Neural cell (in vitro differentiated cells): ENCODE measurements around the gene GGTLC1. TPM values are rescaled to one million over a fixed set of nuclear protein-coding genes. Genes with fewer than 3 reads are reported as not detected.
"Not testable (repeated sequence)": the region's sequence is repeated elsewhere in the genome, so short reads cannot be mapped to it uniquely, and the experiment has no call there.

Experiments used
- H2AFZ ChIP-seq: fragments of 200-600, 300-800 bp; sonication (generic), shearing (Covaris generic); 2 replicates; pipeline ENCODE4 v1.6.0; 2014; ENCODE audit warnings: low read depth, mild to moderate bottlenecking, antibody characterized with exemption, low read length, moderate library complexity
- H3F3A ChIP-seq: fragments of 200-600 bp; shearing (Covaris generic); 2 replicates; pipeline ENCODE4 v1.6.1; 2016; ENCODE audit warnings: mild to moderate bottlenecking, moderate library complexity, mixed read lengths, antibody characterized with exemption, low read length; ENCODE audit not compliant: insufficient read depth, poor library complexity, severe bottlenecking
- H3K27ac ChIP-seq: fragments of 200-600, 300-800 bp; sonication (generic), shearing (Covaris generic); 2 replicates; pipeline ENCODE4 v1.5.1; 2014; ENCODE audit warnings: mild to moderate bottlenecking, low read length, moderate library complexity
- H3K27me3 ChIP-seq: fragments of 300-800, 200-600 bp; sonication (generic), shearing (Covaris generic); 2 replicates; pipeline ENCODE4 v1.6.0; 2014; ENCODE audit warnings: mild to moderate bottlenecking, low read depth, low read length, moderate library complexity; ENCODE audit not compliant: insufficient read depth
- H3K36me3 ChIP-seq: fragments of 300-800, 200-600 bp; sonication (generic), shearing (Covaris generic); 2 replicates; pipeline ENCODE4 v1.5.1; 2014; ENCODE audit warnings: mild to moderate bottlenecking, antibody characterized with exemption, low read length, moderate library complexity; ENCODE audit not compliant: insufficient read depth
- H3K4me2 ChIP-seq: fragments of 300-800, 200-600 bp; sonication (generic), shearing (Covaris generic); 2 replicates; pipeline ENCODE4 v1.6.0; 2014; ENCODE audit warnings: mild to moderate bottlenecking, low read length
- H3K4me3 ChIP-seq: fragments of 300-800, 200-600 bp; sonication (generic), shearing (Covaris generic); 2 replicates; pipeline ENCODE4 v1.5.1; 2014; ENCODE audit warnings: mild to moderate bottlenecking, low read length, moderate library complexity
- H3K79me2 ChIP-seq: fragments of 200-600 bp; shearing (Covaris generic); replicated peaks from 2 replicates; pipeline ENCODE4 v1.6.0; 2014; ENCODE audit warnings: mild to moderate bottlenecking, low read length, moderate library complexity; ENCODE audit not compliant: insufficient read depth
- H3K9ac ChIP-seq: fragments of 300-800, 200-600 bp; sonication (generic), shearing (Covaris generic); 2 replicates; pipeline ENCODE4 v1.6.1; 2016; ENCODE audit warnings: mild to moderate bottlenecking, low read length, mixed read lengths
- H3K9me2 ChIP-seq: fragments of 200-600 bp; shearing (Covaris generic); 2 replicates; pipeline ENCODE4 v1.6.1; 2016; ENCODE audit warnings: mild to moderate bottlenecking, low read length, mixed read lengths; ENCODE audit not compliant: insufficient read depth
- H3K9me3 ChIP-seq: fragments of 200-600, 300-800 bp; sonication (generic), shearing (Covaris generic); 2 replicates; pipeline ENCODE4 v1.6.1; 2016; ENCODE audit warnings: mild to moderate bottlenecking, mixed run types, low read length, moderate library complexity, mixed read lengths
- H4K20me1 ChIP-seq: fragments of 200-600 bp; shearing (Covaris generic); 2 replicates; pipeline ENCODE4 v1.6.1; 2016; ENCODE audit warnings: mild to moderate bottlenecking, mixed run types; ENCODE audit not compliant: insufficient read depth
- polyA plus RNA-seq: library from polyadenylated mRNA; depleted of rRNA; stranded (reverse); fragments of >200 nt; gene quantifications from 2 replicates; pipeline ENCODE4 v1.2.3, GENCODE V29; 2014

The GGTLC1 gene
- polyA plus RNA-seq, 1 donor from 2014 or later = not detected

DNA sequence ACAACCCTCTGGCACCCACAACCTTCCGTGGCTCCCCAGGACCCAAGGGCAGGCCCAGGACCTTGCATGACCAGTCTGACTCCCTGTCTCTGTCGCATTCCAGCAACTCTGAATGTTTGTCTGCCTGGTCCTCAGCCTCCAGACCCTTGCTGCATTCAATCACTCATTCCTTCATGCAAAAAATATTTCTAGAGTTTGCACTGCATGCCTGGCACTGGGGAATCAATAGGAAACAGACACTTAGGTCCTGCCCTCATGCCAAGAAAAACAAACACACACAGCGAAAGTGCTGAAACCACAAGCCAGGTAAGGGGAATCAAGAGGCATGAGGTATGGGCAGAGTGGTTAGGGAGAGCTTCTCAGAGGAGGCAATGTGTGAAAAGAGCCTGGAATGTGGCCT lies 1.9 kb downstream of the GGTLC1 start:
- H3K9me2 ChIP-seq, H3F3A ChIP-seq, H2AFZ ChIP-seq, H4K20me1 ChIP-seq, H3K4me2 ChIP-seq, H3K36me3 ChIP-seq, H3K27ac ChIP-seq, H3K79me2 ChIP-seq, H3K27me3 ChIP-seq, H3K9me3 ChIP-seq, H3K4me3 ChIP-seq, H3K9ac ChIP-seq: not testable (repeated sequence)

DNA sequence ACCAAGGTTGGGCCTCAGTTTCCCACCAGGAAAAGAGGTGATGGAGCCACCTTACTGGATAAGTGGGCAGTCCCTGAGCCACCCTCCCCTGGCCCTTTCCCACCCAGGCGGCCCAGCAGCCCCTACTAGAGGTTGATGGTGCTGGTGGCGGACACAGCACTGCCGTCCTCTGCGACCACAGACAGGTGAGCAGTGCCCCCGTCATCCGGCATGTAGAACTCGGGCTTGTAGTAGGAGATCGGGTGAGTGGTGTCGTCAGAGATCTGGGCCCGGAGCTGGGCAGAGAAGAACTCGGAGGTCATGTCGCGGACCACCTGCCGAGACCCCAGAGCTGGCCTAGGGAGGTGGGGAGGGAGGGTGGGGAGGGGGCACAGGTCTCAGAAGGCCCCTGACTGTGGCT lies 2.3 kb downstream of the GGTLC1 start:
- H3K27ac ChIP-seq, H3K4me3 ChIP-seq, H3K79me2 ChIP-seq, H4K20me1 ChIP-seq, H3K9ac ChIP-seq, H3K9me3 ChIP-seq, H3K27me3 ChIP-seq, H3K36me3 ChIP-seq, H3F3A ChIP-seq, H3K4me2 ChIP-seq, H2AFZ ChIP-seq, H3K9me2 ChIP-seq: not testable (repeated sequence)

- not testable (repeated sequence) for H3K36me3 ChIP-seq, H3K4me2 ChIP-seq, H3K27me3 ChIP-seq, H3F3A ChIP-seq, H3K79me2 ChIP-seq, H3K9me3 ChIP-seq, H3K27ac ChIP-seq, H3K9me2 ChIP-seq, H2AFZ ChIP-seq, H3K9ac ChIP-seq, H4K20me1 ChIP-seq, H3K4me3 ChIP-seq
Observed at GRCh38 chr20:23985790-23986225, 2.8 kb downstream of the GGTLC1 start.

GRCh38 chr20:23985066-23985789 lies 3.4 kb downstream of the GGTLC1 start:
- not testable (repeated sequence) for H3F3A ChIP-seq, H3K27me3 ChIP-seq, H3K27ac ChIP-seq, H3K9me2 ChIP-seq, H3K36me3 ChIP-seq, H4K20me1 ChIP-seq, H3K9ac ChIP-seq, H3K9me3 ChIP-seq, H3K4me3 ChIP-seq, H3K79me2 ChIP-seq, H3K4me2 ChIP-seq, H2AFZ ChIP-seq

DNA sequence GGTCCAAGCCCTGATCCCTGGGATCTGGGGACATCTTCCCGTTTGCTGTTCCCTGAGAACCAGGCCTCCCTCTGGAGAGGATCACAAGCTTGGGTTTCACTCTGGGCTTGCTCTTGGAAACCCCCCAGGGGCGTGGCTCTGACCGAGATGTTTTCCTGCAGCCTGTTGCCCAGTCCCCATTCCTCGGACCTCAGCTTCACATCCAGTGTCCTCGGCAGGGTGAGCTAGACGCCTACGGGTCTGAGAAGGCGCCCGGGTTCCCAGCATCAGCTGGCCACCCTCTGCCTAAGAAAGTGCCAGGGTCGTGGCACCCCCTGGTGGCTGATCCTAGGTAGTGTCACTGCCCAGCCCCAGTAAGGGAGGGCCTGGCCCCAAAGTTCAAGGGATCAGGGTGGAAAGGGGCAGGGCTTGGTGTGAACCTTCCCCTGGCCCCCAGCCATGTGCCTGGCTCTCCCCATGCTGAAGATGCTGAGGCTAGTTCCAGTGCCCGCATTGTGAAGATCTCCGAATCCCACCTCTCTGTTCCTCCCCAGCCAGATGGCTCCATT lies 4.0 kb downstream of the GGTLC1 start:
- H3K4me3 ChIP-seq, H4K20me1 ChIP-seq, H3K27me3 ChIP-seq, H3F3A ChIP-seq, H3K4me2 ChIP-seq, H3K36me3 ChIP-seq, H3K27ac ChIP-seq, H3K9ac ChIP-seq, H3K79me2 ChIP-seq, H2AFZ ChIP-seq, H3K9me2 ChIP-seq, H3K9me3 ChIP-seq: not testable (repeated sequence)

- not testable (repeated sequence) for H3K4me2 ChIP-seq, H2AFZ ChIP-seq, H3K27ac ChIP-seq, H3F3A ChIP-seq, H3K4me3 ChIP-seq, H4K20me1 ChIP-seq, H3K36me3 ChIP-seq, H3K9me3 ChIP-seq, H3K27me3 ChIP-seq, H3K9ac ChIP-seq, H3K79me2 ChIP-seq, H3K9me2 ChIP-seq
Observed at GRCh38 chr20:23982112-23983018, 6.2 kb downstream of the GGTLC1 start.

DNA sequence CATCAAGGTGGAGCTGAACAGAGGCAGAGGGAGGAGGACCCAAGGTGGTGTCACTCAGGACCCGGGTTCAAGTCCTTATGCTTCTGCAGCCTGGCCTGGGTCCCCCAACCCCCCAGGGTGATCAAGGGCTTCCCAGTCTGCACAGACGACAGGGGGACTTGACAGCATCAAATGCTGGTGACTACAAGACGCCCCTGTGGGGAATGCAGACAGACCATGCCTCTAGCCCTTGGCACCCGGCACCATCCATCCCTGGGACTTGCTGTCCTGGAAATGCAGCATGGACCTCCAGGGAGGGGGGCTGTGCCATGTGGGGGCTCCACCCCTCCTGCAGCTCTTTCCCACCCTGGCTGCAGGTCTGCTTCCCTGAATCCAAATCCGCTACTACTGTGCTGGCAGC lies 7.1 kb downstream of the GGTLC1 start:
- H2AFZ ChIP-seq, H3K9ac ChIP-seq, H3K4me2 ChIP-seq, H3K9me3 ChIP-seq, H3K4me3 ChIP-seq, H3F3A ChIP-seq, H3K27me3 ChIP-seq, H3K79me2 ChIP-seq, H3K36me3 ChIP-seq, H3K27ac ChIP-seq, H4K20me1 ChIP-seq, H3K9me2 ChIP-seq: not testable (repeated sequence)
